GM23338 (cell line): ENCODE data around the gene CHST14. TPM values are rescaled to one million over a fixed set of nuclear protein-coding genes. Genes with fewer than 3 reads are reported as not detected.

Experiments used
- ATAC-seq: fragments of 200-7000 bp; cut with Tn5 transposase; 3 replicates; pipeline ENCODE4 v1.9.1; 2020
- DNase-seq: peaks from one replicate; pipeline ENCODE4 v3.0.0-alpha.2; 2015; ENCODE audit warnings: low spot score
- H2AFZ ChIP-seq: fragments of 200-600 bp; sonication (generic); 2 replicates; pipeline ENCODE4 v1.8.0; 2016; ENCODE audit warnings: antibody characterized with exemption, mild to moderate bottlenecking, moderate library complexity
- H3F3A ChIP-seq: fragments of 200-600 bp; sonication (generic); replicated peaks from 2 replicates; pipeline ENCODE4 v1.8.0; 2017; ENCODE audit warnings: antibody characterized with exemption, mixed run types, low read depth
- H3K27ac ChIP-seq: fragments of 200-600 bp; sonication (generic); 2 replicates; pipeline ENCODE4 v1.6.1; 2016; ENCODE audit warnings: low read depth
- H3K27me3 ChIP-seq: fragments of 200-600 bp; sonication (generic); 2 replicates; pipeline ENCODE4 v1.8.0; 2016; ENCODE audit warnings: mild to moderate bottlenecking, mixed run types, moderate library complexity; ENCODE audit not compliant: insufficient read depth
- H3K36me3 ChIP-seq: fragments of 200-600 bp; sonication (generic); 2 replicates; pipeline ENCODE4 v1.8.0; 2016; ENCODE audit warnings: mild to moderate bottlenecking; ENCODE audit not compliant: insufficient read depth
- H3K4me1 ChIP-seq: fragments of 200-600 bp; sonication (generic); 2 replicates; pipeline ENCODE4 v1.8.0; 2016; ENCODE audit warnings: mild to moderate bottlenecking, moderate library complexity; ENCODE audit not compliant: insufficient read depth
- H3K4me2 ChIP-seq: fragments of 200-600 bp; sonication (generic); 2 replicates; pipeline ENCODE4 v1.7.1; 2017; ENCODE audit warnings: mixed run types
- H3K4me3 ChIP-seq: fragments of 200-600 bp; sonication (generic); 2 replicates; pipeline ENCODE4 v1.6.1; 2016; ENCODE audit warnings: mixed run types
- H3K79me2 ChIP-seq: fragments of 200-600 bp; sonication (generic); replicated peaks from 2 replicates; pipeline ENCODE4 v1.8.0; 2017; ENCODE audit warnings: mild to moderate bottlenecking; ENCODE audit not compliant: insufficient read depth
- H3K9me2 ChIP-seq: fragments of 200-600 bp; sonication (generic); 2 replicates; pipeline ENCODE4 v1.8.0; 2017; ENCODE audit not compliant: insufficient read depth
- H4K20me1 ChIP-seq: fragments of 200-600 bp; sonication (generic); replicated peaks from 2 replicates; pipeline ENCODE4 v1.8.0; 2017; ENCODE audit warnings: mild to moderate bottlenecking; ENCODE audit not compliant: insufficient read depth
- H3K27ac Mint-ChIP-seq: 2 replicates; pipeline ENCODE4 v1.8.0; 2020; ENCODE audit warnings: inconsistent platforms, mild to moderate bottlenecking, moderate library complexity, mixed read lengths
- H3K27me3 Mint-ChIP-seq: 3 replicates; pipeline ENCODE4 v1.8.0; 2022; ENCODE audit warnings: low read depth, mild to moderate bottlenecking, moderate library complexity, mixed read lengths, inconsistent platforms; ENCODE audit not compliant: insufficient read depth, poor library complexity
- H3K36me3 Mint-ChIP-seq: 3 replicates; pipeline ENCODE4 v1.8.0; 2021; ENCODE audit warnings: low read depth, mild to moderate bottlenecking, inconsistent platforms, moderate library complexity, mixed read lengths
- H3K4me1 Mint-ChIP-seq: 3 replicates; pipeline ENCODE4 v1.8.0; 2020; ENCODE audit warnings: mild to moderate bottlenecking, inconsistent platforms, mixed read lengths
- H3K4me3 Mint-ChIP-seq: 3 replicates; pipeline ENCODE4 v1.8.0; 2021; ENCODE audit warnings: moderate library complexity, mild to moderate bottlenecking, inconsistent platforms, mixed read lengths
- H3K9me3 Mint-ChIP-seq: 3 replicates; pipeline ENCODE4 v1.8.0; 2020; ENCODE audit warnings: moderate library complexity, mild to moderate bottlenecking, inconsistent platforms, mixed read lengths
- CREB1 ChIP-seq: fragments of 250-450 bp; sonication (Bioruptor Pico); IDR thresholded peaks from 2 replicates; pipeline ENCODE4 v1.5.0; 2020; ENCODE audit warnings: low read depth, mild to moderate bottlenecking, moderate library complexity
- ETS1 ChIP-seq: IDR thresholded peaks from 2 replicates; pipeline ENCODE4 v1.6.1; 2016; ENCODE audit warnings: antibody characterized with exemption
- EZH2 ChIP-seq: fragments of 200-600 bp; sonication (generic); IDR thresholded peaks from one replicate; pipeline ENCODE4 v1.8.0; 2017; ENCODE audit warnings: antibody characterized with exemption, mild to moderate bottlenecking, low read depth; ENCODE audit not compliant: unreplicated experiment
- NANOG ChIP-seq: IDR thresholded peaks from 2 replicates; pipeline ENCODE4 v1.6.1; 2016; ENCODE audit warnings: antibody characterized with exemption, borderline replicate concordance
- POLR2AphosphoS5 ChIP-seq: IDR thresholded peaks from 2 replicates; pipeline ENCODE4 v1.6.1; 2016; ENCODE audit warnings: antibody characterized with exemption, low read depth
- STAT1 ChIP-seq: IDR thresholded peaks from one replicate; pipeline ENCODE4 v1.6.1; 2016; ENCODE audit warnings: antibody characterized with exemption; ENCODE audit not compliant: unreplicated experiment
- ZNF114 ChIP-seq: fragments of 250-450 bp; sonication (Bioruptor Pico); IDR thresholded peaks from 2 replicates; pipeline ENCODE4 v1.5.0; 2020; ENCODE audit warnings: mild to moderate bottlenecking, moderate library complexity
- ZNF462 ChIP-seq: fragments of 250-450 bp; sonication (Bioruptor Pico); IDR thresholded peaks from 2 replicates; pipeline ENCODE4 v1.5.0; 2020; ENCODE audit warnings: mild to moderate bottlenecking, moderate library complexity
- polyA plus RNA-seq: library from polyadenylated mRNA; unstranded; fragments of >200 nt; fragmentation: Nextera tagmentation; extraction: Ambion mirVana; gene quantifications from 2 replicates; pipeline ENCODE4 v1.2.1, GENCODE V29; 2016
- total RNA-seq: library from RNA; depleted of rRNA; stranded (reverse); fragments of >200 nt; shearing (Covaris generic); gene quantifications from 2 replicates; pipeline ENCODE4 v1.2.3, GENCODE V29; 2014
- TF ChIP-seq, protein P1 (sequence below): IDR thresholded peaks from one replicate; pipeline ENCODE4 v1.6.1; 2018; ENCODE audit warnings: antibody characterized with exemption; ENCODE audit not compliant: unreplicated experiment

The CHST14 gene
- total and polyA plus RNA-seq, 2 experiments from 2014 or later = 8.4 to 15.6 TPM

DNA sequence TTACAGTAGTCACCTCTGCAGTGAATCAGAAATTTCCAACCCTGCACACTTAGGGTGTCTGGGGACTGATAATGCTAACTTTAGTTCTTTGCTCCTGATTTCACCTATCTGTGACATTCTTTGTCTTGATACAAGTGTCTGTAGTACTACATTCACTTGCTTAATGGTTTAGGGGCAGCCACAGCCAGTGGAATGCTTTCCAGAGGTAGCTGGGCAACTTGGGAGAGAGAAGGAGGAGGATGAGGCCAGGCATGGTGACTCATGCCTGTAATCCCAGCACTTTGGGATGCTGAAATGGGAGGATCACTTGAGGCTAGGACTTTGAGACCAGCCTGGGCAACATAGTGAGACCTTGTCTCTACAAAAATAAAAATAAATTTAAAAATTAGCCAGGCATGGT is 21.5 kb upstream of the CHST14 start:
- ATAC-seq (no peak), DNase-seq (no peak)
- Histone ChIP-seq H3K27me3 (no peaks in the 10 kb centered on the region), H3K79me2 (peaks cover 100% of the 10 kb centered on the region), H3K27ac (peak overlapping the region; percentile 36; the same call in 1 of the 2 replicates), H3K36me3 (no peaks in the 10 kb centered on the region), H4K20me1 (peaks cover 78% of the 10 kb centered on the region), H2AFZ (no peak overlapping the region), H3K4me3 (no peak overlapping the region), H3F3A (no peaks in the 10 kb centered on the region), H3K9me2 (no peaks in the 10 kb centered on the region), H3K4me2 (no peak overlapping the region), H3K4me1 (peaks cover 58% of the 10 kb centered on the region)
- no peak overlapping the region for H3K27ac Mint-ChIP-seq
- TF ChIP-seq STAT1 = no peak
- TF ChIP-seq POLR2AphosphoS5 = no peak
- TF ChIP-seq ZNF462 = no peak
- TF ChIP-seq NANOG = no peak
- no peak for TF ChIP-seq EZH2
- TF ChIP-seq ZNF114 (CRISPR knock-in tag) = no peak
- no peak for TF ChIP-seq ETS1
- TF ChIP-seq, protein P1, sequence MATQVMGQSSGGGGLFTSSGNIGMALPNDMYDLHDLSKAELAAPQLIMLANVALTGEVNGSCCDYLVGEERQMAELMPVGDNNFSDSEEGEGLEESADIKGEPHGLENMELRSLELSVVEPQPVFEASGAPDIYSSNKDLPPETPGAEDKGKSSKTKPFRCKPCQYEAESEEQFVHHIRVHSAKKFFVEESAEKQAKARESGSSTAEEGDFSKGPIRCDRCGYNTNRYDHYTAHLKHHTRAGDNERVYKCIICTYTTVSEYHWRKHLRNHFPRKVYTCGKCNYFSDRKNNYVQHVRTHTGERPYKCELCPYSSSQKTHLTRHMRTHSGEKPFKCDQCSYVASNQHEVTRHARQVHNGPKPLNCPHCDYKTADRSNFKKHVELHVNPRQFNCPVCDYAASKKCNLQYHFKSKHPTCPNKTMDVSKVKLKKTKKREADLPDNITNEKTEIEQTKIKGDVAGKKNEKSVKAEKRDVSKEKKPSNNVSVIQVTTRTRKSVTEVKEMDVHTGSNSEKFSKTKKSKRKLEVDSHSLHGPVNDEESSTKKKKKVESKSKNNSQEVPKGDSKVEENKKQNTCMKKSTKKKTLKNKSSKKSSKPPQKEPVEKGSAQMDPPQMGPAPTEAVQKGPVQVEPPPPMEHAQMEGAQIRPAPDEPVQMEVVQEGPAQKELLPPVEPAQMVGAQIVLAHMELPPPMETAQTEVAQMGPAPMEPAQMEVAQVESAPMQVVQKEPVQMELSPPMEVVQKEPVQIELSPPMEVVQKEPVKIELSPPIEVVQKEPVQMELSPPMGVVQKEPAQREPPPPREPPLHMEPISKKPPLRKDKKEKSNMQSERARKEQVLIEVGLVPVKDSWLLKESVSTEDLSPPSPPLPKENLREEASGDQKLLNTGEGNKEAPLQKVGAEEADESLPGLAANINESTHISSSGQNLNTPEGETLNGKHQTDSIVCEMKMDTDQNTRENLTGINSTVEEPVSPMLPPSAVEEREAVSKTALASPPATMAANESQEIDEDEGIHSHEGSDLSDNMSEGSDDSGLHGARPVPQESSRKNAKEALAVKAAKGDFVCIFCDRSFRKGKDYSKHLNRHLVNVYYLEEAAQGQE = no peak
- no peak for TF ChIP-seq CREB1 (CRISPR knock-in tag)
- H3K27me3 Mint-ChIP-seq = peaks cover 25% of the 10 kb centered on the region
- peaks cover 27% of the 10 kb centered on the region; the same call in 2 of the 3 replicates for H3K36me3 Mint-ChIP-seq
- no peaks in the 10 kb centered on the region for H3K9me3 Mint-ChIP-seq
- peaks cover 74% of the 10 kb centered on the region for H3K4me1 Mint-ChIP-seq
- H3K4me3 Mint-ChIP-seq = no peak overlapping the region
